GM12873 (cell line): ENCODE data around the gene GLIPR1.

Experiments
- TF ChIP-seq, protein P1 (sequence below): IDR thresholded peaks from 2 replicates; pipeline ENCODE4 v1.5.1; 2012; ENCODE audit warnings: low read depth, mild to moderate bottlenecking, moderate library complexity, low read length, control low read depth; ENCODE audit not compliant: insufficient read depth; ENCODE audit errors: missing control alignments

The GLIPR1 gene

GRCh38 chr12:75489613-75490210 lies 9.2 kb downstream of the GLIPR1 start:
- TF ChIP-seq, protein P1, sequence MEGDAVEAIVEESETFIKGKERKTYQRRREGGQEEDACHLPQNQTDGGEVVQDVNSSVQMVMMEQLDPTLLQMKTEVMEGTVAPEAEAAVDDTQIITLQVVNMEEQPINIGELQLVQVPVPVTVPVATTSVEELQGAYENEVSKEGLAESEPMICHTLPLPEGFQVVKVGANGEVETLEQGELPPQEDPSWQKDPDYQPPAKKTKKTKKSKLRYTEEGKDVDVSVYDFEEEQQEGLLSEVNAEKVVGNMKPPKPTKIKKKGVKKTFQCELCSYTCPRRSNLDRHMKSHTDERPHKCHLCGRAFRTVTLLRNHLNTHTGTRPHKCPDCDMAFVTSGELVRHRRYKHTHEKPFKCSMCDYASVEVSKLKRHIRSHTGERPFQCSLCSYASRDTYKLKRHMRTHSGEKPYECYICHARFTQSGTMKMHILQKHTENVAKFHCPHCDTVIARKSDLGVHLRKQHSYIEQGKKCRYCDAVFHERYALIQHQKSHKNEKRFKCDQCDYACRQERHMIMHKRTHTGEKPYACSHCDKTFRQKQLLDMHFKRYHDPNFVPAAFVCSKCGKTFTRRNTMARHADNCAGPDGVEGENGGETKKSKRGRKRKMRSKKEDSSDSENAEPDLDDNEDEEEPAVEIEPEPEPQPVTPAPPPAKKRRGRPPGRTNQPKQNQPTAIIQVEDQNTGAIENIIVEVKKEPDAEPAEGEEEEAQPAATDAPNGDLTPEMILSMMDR: no peak

DNA sequence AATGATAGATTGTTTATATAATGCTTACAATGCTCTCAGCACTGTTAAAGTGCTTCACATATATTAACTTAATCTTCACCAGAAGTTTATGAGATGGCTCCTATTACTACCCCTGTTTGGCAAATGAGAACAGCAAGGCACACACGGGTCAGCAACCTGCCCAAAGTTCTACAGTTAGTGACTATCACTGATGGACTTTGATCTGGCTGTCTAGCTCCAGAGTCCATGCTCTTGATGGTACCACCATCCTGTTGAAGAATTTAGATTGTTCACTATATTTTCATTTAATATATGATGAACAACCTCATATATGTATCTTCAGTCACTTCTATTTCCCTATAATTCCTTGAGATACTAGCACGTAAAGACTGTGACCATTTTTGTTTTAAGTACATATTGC lies 10.6 kb downstream of the GLIPR1 start:
- TF ChIP-seq, protein P1: no peak

DNA sequence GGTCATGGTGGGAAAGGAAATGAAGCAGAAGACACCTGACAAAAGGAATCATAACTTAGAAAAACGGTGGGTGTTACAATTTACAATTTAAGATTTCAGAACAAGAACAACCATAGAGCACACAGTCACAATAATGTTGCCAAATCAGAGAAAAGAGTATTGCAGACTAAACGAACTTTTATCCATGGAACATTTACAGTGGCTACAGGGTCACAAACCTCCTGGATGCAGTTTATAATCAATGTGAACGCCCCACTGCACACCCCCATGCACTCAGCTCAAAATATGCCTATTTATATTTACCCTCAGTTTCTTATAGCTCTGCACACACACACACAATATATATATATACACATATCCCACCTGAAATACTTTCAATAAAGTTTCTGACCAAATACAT lies 22.9 kb downstream of the GLIPR1 start:
- TF ChIP-seq, protein P1: no peak

DNA sequence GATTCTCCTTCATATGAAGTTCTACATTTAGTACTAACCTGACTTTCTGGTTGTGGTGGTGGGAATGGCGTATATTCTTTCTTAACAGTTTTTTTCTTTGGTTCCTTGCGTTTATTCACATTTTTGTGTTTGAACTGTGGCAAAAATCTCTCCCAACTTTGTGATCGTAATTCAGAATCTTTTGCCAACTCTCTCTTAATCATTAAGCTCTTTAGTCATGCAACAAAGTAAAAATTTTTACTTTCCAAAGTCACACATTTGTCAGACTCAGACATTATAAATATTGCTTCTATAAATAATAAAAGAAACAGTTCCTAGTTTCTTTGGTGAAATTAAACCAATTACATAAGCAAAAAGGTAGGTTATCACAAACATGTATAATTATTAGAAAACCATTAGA lies 23.3 kb downstream of the GLIPR1 start:
- TF ChIP-seq, protein P1: no peak

DNA sequence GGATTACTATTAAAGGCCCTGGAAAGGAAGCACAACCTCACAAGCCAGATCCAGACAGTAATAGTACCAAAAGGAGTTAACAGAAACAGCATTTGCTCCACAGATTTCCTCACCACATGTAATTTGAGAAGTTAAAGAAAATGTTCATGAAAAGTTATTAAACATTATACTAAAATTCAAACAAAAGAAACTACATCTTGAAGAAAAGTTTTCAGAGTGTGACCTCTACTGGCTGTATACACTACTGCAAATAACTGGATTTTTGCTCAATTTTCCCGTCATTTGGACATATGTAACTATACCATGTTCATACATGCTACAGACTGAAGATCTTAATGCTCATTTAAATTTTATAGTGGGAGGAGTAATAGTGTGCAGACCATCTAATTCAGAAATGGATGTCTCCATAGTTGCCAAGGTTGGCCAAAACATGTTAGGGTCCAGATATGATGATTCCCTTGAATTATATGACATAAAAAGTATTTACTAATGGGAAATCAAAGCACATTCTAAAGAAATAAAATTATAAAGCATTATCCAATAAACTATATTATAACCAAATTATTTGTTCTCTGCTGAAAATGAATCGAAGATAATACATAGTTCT lies 25.3 kb downstream of the GLIPR1 start:
- TF ChIP-seq, protein P1: peak; percentile 57

- TF ChIP-seq, protein P1: no peak
Observed at GRCh38 chr12:75507086-75507485, 26.5 kb downstream of the GLIPR1 start.

GRCh38 chr12:75508159-75508558 lies 27.6 kb downstream of the GLIPR1 start:
- TF ChIP-seq, protein P1: no peak
